Left kidney (tissue), 2 donors: Measurements from ENCODE around the gene CCDC77. TPM values are rescaled to one million over a fixed set of nuclear protein-coding genes. Genes with fewer than 3 reads are reported as not detected.

Experiments
- DNase-seq: peaks from one replicate; pipeline ENCODE4 v3.0.0-alpha.2; 2013
- polyA plus RNA-seq: library from polyadenylated mRNA; unstranded; fragments of 120-200 nt; gene quantifications from one replicate; pipeline ENCODE4 v1.2.1, GENCODE V29; 2013; ENCODE audit not compliant: insufficient read length

Gene CCDC77
- polyA plus RNA-seq, 1 donor, result 38.6 TPM

DNA sequence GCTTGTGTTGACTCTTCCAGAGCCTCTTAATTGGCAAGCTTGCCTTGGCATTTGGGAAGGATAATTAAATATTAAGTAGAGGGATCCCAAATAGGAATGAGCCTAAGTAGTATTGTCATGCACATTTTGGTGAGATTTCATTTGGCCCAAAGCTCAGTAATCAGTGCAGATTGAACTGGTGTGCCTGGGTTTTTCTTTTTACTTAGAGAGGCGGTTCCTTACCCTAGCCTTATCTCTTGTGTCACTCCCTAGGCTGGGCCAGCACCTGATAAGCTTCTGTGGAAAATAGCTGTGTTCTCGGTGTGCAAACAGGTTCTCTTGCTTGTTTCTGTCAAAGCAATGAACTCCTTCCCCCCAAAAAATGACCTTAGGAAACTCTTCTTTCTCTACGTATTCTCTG is 49.0 kb downstream of the CCDC77 start:
- no peak for DNase-seq

DNA sequence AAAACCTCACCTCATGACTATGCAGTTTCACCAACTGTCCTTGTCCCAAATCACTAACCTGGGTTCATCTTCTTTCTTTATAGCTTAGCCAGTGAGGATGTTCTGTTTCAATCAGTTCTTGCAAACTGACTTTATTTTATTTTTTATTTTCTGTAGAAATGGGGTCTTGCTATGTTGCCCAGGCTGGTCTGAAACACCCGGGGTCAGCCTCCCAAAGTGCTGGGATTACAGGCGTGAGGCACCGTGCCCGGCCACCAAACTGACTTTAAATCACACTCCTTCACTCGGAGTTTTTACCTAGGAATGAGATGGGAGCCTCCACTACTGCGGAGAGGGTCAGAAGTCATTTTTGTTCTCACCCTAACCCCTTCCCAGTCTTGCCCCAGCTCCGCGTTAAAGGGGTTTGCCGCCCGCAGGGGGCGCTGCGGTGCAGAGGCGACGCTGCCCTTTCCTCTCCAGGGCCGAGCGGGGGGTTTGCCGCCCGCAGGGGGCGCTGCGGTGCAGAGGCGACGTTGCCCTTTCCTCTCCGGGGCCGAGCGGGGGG is 51.3 kb downstream of the CCDC77 start:
- no peak for DNase-seq

GRCh38 chr12:454833-455232 is 53.4 kb downstream of the CCDC77 start:
- no peak for DNase-seq

DNA sequence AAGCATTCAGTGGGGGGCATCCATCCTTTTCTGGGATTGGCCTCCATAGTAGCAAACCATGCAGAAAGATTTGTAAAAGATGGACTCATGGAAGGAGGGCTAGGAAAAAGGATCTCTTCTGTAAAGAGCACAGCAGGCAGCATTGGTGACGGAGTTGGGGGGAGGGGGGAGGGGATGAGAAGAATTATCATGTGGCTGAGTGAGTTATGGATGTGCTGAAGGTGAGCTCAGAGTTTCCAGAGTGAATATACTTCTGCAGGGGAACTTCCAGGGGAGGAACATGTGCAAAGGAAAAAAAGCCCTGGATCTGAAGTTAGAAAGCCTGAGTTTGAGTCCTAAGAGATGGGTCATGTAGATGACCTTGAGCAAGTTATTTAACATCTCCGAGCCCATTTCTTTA is 54.4 kb downstream of the CCDC77 start:
- no peak for DNase-seq

DNA sequence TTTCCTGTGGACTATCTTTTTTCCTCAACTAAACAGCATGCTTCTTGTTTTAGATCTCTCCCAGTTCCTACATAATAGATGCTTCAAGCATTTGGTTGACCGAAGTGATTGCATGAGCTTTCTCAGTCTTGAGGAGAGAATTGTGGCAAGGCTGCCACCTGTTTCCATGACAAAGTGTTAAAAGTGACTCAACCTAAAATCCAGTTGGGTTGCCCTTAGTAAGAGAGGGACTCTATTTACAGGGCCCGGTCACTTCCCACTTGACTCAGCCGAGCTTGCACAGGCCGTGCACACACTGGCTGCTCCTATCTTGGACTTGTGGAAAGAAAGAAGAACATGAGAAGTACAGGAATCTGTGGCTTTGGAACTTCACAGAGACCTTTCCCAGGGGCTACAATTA is 56.2 kb downstream of the CCDC77 start:
- no peak for DNase-seq

DNA sequence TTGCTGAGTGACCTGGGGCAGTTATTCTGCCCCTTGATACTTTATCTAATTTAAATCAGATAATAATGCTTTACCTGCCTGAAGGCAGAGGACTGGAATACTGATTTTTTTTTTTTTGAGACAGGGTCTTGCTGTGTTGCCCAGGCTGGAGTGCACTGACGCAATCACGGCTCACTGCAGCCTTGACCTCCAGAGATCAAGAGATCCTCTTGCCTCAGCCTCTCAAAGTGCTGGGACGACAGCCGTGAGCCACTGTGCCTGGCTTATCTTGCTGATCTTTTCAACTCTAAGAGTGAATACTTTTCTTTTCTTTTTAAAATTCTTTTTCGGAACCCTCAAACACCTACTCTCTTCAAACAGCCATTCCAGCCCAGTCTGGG is 57.6 kb downstream of the CCDC77 start:
- DNase-seq, result no peak

DNA sequence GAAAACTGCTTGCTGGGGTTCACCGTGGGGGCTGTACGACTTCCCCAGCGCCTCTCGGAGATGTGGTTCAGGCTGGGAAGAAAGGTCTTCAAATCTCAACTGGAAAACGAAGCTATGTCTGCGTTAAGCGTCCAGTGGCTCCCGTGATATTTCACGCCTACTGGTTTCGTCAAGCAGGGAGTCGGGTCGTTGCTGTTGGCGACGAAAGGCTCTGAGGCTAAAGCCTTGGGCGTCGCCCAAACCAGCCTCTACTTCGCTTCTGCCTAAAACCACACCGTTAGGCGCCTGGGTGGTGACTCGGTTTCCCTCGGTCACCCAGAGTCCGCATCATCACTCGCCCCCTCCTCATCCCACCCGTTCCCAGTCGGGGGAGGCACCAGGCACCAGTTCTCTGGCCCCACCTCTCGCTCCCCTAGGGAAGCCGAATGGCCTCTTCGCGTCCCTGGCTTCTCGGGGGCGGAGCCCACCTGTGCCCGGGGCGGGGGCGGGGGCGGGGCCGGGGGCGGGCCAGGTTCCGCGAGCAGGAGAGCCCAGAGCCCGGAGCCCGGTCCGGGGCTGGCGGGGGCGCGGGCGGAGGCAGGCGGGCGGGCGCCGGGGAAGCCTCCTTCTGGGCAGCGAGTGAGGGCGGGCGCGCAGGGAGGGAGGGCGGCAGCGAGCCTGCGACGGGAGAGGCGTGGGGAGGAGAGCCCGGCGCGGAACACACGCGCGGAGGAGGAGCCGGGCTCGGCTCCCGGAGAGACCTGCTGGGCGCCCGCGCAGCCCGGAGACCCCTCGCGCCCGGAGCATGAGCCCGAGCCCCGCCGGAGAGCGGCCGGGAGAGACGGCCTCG is 58.2 kb downstream of the CCDC77 start, which contains the start of gene B4GALNT3:
Gene B4GALNT3, plus strand, starts transcription at position 510 of the 829 bp plus-strand sequence. CDS start 438 bp downstream, outside the sequence.
- DNase-seq, result peak; percentile 52

- no peak for DNase-seq
Measured at GRCh38 chr12:460261-461230, 59.1 kb downstream of the CCDC77 start.

- no peak for DNase-seq
Measured at GRCh38 chr12:461425-461824, 60.0 kb downstream of the CCDC77 start.

GRCh38 chr12:462936-463705 is 61.7 kb downstream of the CCDC77 start:
- DNase-seq, result no peak

DNA sequence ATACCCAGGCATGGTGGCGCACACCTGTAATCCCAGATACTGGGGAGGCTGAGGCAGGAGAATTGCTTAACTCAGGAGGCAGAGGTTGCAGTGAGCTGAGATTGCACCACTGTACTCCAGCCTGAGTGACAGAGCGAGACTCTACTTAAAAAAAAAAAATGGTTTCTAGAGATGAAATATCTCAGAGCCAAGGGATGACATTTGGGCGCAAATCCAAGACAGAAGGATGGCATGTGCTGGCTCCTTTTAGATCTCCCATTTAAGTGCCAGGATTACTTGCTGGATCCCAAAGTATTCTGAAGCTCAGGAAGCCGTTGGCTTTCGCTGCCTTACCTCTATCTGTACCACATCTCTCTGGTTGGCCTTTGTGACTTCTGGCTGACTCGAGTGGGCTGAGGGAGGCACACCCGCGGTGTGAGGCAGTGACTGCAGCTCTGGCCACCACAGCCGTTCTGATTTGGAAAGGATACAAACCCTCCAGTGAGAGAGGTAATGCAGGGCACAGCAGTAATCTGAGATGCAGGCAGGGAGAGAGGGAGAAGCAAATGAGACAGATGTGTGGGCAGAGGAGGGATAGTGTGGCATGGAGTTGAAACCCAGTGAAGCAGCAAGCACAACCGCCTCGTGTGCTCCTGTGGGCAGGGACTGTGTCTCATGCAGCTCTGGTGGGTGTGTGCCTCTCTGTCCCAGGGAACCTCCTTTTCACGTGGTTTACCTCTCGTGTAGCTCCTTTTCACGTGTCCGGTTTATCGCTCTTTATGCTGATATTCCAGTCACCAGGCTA is 63.2 kb downstream of the CCDC77 start:
- DNase-seq, result peak; percentile 55

- no peak for DNase-seq
Measured at GRCh38 chr12:466039-466438, 64.6 kb downstream of the CCDC77 start.

GRCh38 chr12:466762-467161 is 65.3 kb downstream of the CCDC77 start:
- DNase-seq, result no peak

GRCh38 chr12:467591-467990 is 66.1 kb downstream of the CCDC77 start:
- DNase-seq, result no peak

- no peak for DNase-seq
Measured at GRCh38 chr12:468671-469389, 67.4 kb downstream of the CCDC77 start.

GRCh38 chr12:470133-470532 is 68.7 kb downstream of the CCDC77 start:
- DNase-seq, result no peak

GRCh38 chr12:473198-473597 is 71.8 kb downstream of the CCDC77 start:
- DNase-seq, result no peak

GRCh38 chr12:473863-474577 is 72.6 kb downstream of the CCDC77 start:
- no peak for DNase-seq

DNA sequence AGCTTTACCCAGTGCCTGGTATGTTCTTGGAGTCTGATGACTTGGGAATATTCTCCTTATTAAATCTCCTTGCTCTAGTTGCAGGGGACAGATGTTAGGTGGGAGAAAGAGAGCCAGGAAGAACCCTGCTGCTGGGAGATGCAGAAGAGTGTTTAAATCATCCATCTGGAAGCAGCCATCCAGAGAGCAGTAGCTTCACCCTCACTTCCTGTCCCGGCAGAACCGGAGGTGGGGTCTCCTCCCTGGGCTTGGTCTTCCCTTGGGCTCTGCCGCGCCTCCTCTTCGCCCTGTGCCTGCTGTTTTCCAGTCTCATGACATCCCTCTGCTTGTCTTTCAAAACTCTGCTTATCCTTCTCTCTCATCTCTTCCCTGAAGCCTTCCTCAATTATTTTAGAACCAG is 73.8 kb downstream of the CCDC77 start:
- no peak for DNase-seq

DNA sequence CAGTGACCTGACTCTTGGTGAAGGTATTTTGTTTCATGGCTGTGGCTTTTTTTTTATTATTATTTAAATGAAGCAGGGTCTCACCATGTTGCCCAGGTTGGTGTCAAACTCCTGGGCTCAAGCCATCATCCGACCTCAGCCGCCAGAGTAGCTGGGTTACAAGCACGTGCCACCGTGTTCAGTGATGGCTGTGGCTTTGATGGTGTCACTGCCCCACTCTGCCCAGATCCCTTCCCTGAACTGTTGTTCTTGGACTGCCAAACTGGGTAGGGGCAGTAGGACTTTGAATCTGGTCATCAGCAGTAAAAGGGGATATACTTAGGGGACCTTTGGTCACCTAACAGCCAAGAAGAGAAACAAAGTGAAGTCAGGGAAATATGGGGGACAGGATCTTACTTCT is 77.7 kb downstream of the CCDC77 start:
- DNase-seq, result no peak
